Trophoblast cell (in vitro differentiated cells and primary cell): ENCODE data around the gene EMILIN2.
"Not testable (repeated sequence)": the region's sequence is repeated elsewhere in the genome, so short reads cannot be mapped to it uniquely, and the experiment has no call there.

ENCODE experiments used
- DNase-seq, 2 donors: peaks; one replicate each; pipeline ENCODE4 v3.0.0-alpha.2; 2016
- H2AFZ ChIP-seq: 2 replicates; pipeline ENCODE4 v1.6.1; 2013; ENCODE audit warnings: low read length, moderate library complexity, mild to moderate bottlenecking; ENCODE audit not compliant: insufficient read depth, poor library complexity
- H2AK5ac ChIP-seq: 2 replicates; pipeline ENCODE4 v1.6.1; 2013; ENCODE audit warnings: mild to moderate bottlenecking, low read length
- H2BK120ac ChIP-seq: 2 replicates; pipeline ENCODE4 v1.6.1; 2013; ENCODE audit warnings: low read length, mild to moderate bottlenecking, moderate library complexity; ENCODE audit not compliant: insufficient read depth, poor library complexity
- H2BK12ac ChIP-seq: 2 replicates; pipeline ENCODE4 v1.6.1; 2013; ENCODE audit warnings: mild to moderate bottlenecking, low read length, moderate library complexity
- H2BK5ac ChIP-seq: 2 replicates; pipeline ENCODE4 v1.6.1; 2013; ENCODE audit warnings: low read length, low read depth, moderate library complexity, mild to moderate bottlenecking; ENCODE audit not compliant: poor library complexity
- H3K14ac ChIP-seq: 2 replicates; pipeline ENCODE4 v1.6.1; 2013; ENCODE audit warnings: mild to moderate bottlenecking, low read length
- H3K18ac ChIP-seq: 2 replicates; pipeline ENCODE4 v1.6.1; 2013; ENCODE audit warnings: mild to moderate bottlenecking, low read length
- H3K23ac ChIP-seq: 2 replicates; pipeline ENCODE4 v1.6.1; 2013; ENCODE audit warnings: low read length
- H3K27ac ChIP-seq: 2 replicates; pipeline ENCODE4 v1.5.1; 2013; ENCODE audit warnings: low read depth, mild to moderate bottlenecking, inconsistent platforms, low read length, moderate library complexity
- H3K27me3 ChIP-seq: 2 replicates; pipeline ENCODE4 v1.6.1; 2013; ENCODE audit warnings: inconsistent platforms, mild to moderate bottlenecking, low read length, moderate library complexity; ENCODE audit not compliant: insufficient read depth
- H3K36me3 ChIP-seq, 2 experiments: 1 replicate in 1 of 2; 2 replicates in 1 of 2; pipeline ENCODE4 v1.6.1; 2013; ENCODE audit warnings: low read length in 2 of 2, mild to moderate bottlenecking in 2 of 2, moderate library complexity in 1 of 2; ENCODE audit not compliant: insufficient read depth in 2 of 2, control insufficient read depth in 1 of 2
- H3K4ac ChIP-seq: 2 replicates; pipeline ENCODE4 v1.6.1; 2013; ENCODE audit warnings: low read depth, mild to moderate bottlenecking, low read length, moderate library complexity
- H3K4me1 ChIP-seq, 2 experiments: 1 replicate in 1 of 2; 2 replicates in 1 of 2; pipeline ENCODE4 v1.6.1; 2013; ENCODE audit warnings: low read length in 2 of 2, mild to moderate bottlenecking in 2 of 2, moderate library complexity in 1 of 2; ENCODE audit not compliant: insufficient read depth in 2 of 2, control insufficient read depth in 1 of 2
- H3K4me2 ChIP-seq: 2 replicates; pipeline ENCODE4 v1.6.1; 2013; ENCODE audit warnings: inconsistent platforms, mild to moderate bottlenecking, low read length, moderate library complexity
- H3K4me3 ChIP-seq: 2 replicates; pipeline ENCODE4 v1.5.1; 2013; ENCODE audit warnings: mild to moderate bottlenecking, low read depth, low read length, inconsistent platforms
- H3K79me1 ChIP-seq: one replicate; pipeline ENCODE4 v1.6.1; 2013; ENCODE audit warnings: low read length
- H3K79me2 ChIP-seq: 2 replicates; pipeline ENCODE4 v1.6.1; 2013; ENCODE audit warnings: low read length, mild to moderate bottlenecking; ENCODE audit not compliant: control insufficient read depth, insufficient read depth, poor library complexity
- H3K9ac ChIP-seq: 2 replicates; pipeline ENCODE4 v1.6.1; 2013; ENCODE audit warnings: mild to moderate bottlenecking, low read length
- H3K9me3 ChIP-seq: 2 replicates; pipeline ENCODE4 v1.6.1; 2013; ENCODE audit warnings: low read depth, mild to moderate bottlenecking, control low read depth, inconsistent platforms, low read length; ENCODE audit not compliant: insufficient read depth
- H4K12ac ChIP-seq: 2 replicates; pipeline ENCODE4 v1.6.1; 2013; ENCODE audit warnings: low read depth, mild to moderate bottlenecking, low read length, moderate library complexity
- H4K8ac ChIP-seq: 2 replicates; pipeline ENCODE4 v1.6.1; 2013; ENCODE audit warnings: low read depth, mild to moderate bottlenecking, low read length, moderate library complexity
- H4K91ac ChIP-seq: one replicate; pipeline ENCODE4 v1.6.1; 2013; ENCODE audit warnings: low read depth, mild to moderate bottlenecking, low read length, moderate library complexity
- WGBS: extraction: QIAGEN DNeasy Blood & Tissue Kit; methylation state at CpG from one replicate; pipeline ENCODE4 v1.1.7; 2013; ENCODE audit warnings: missing lambda C conversion rate; ENCODE audit not compliant: insufficient read length, insufficient coverage; ENCODE audit errors: extremely low coverage; 5-methylcytosine and 5-hydroxymethylcytosine counted together

Gene EMILIN2

GRCh38 chr18:2808640-2809039 is 38.2 kb upstream of the EMILIN2 start:
- not testable (repeated sequence) for H3K27me3 ChIP-seq, DNase-seq, H2BK12ac ChIP-seq, H3K9me3 ChIP-seq, H3K79me1 ChIP-seq, H2BK120ac ChIP-seq, H4K91ac ChIP-seq, H3K18ac ChIP-seq, H4K12ac ChIP-seq, H2BK5ac ChIP-seq, H2AFZ ChIP-seq, H3K79me2 ChIP-seq, H3K4me2 ChIP-seq, H3K4me1 ChIP-seq, H3K4ac ChIP-seq, H3K23ac ChIP-seq, H3K4me3 ChIP-seq, H4K8ac ChIP-seq, H3K14ac ChIP-seq, H2AK5ac ChIP-seq, H3K36me3 ChIP-seq, H3K27ac ChIP-seq, H3K9ac ChIP-seq
- no CpG with 5 or more reads among the region's 2 CpGs for WGBS

DNA sequence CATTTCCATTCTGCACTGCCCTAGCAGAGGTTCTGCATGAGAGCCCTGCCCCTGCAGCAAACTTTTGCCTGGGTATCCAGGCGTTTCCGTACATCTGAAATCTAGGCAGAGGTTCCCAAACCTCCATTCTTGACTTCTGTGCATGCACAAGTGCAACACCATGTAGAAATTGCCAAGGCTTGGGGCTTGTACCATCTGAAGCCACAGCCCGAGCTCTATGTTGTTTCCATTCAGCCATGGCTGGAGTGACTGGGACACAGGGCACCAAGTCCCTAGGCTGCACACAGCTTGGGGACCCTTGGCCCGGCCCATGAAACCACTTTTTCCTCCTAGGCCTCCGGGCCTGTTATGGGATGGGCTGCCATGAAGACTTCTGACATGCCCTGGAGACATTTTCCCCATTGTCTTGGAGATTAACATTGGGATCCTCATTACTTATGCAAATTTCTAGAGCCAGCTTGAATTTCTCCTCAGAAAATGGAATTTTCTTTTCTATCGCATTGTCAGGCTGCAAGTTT is 37.1 kb upstream of the EMILIN2 start:
- not testable (repeated sequence) for DNase-seq, H3K79me1 ChIP-seq, H2BK120ac ChIP-seq, H4K8ac ChIP-seq, H3K9me3 ChIP-seq, H4K12ac ChIP-seq, H3K14ac ChIP-seq, H2AFZ ChIP-seq, H2BK5ac ChIP-seq, H3K36me3 ChIP-seq, H2BK12ac ChIP-seq, H3K79me2 ChIP-seq, H3K4me3 ChIP-seq, H4K91ac ChIP-seq, H3K23ac ChIP-seq, H3K4ac ChIP-seq, H2AK5ac ChIP-seq, H3K18ac ChIP-seq, H3K4me2 ChIP-seq, H3K27me3 ChIP-seq, H3K4me1 ChIP-seq, H3K9ac ChIP-seq, H3K27ac ChIP-seq
- no CpG with 5 or more reads among the region's 6 CpGs for WGBS

- Histone ChIP-seq H4K91ac (no peak overlapping the region), H2AK5ac (no peak overlapping the region), H3K4ac (no peak overlapping the region), H2AFZ (no peak overlapping the region), H2BK5ac (no peak overlapping the region), H3K4me2 (no peak overlapping the region), H3K4me1 (no peaks in the 10 kb centered on the region), H3K9me3 (peaks cover 6% of the 10 kb centered on the region), H3K9ac (no peak overlapping the region), H3K27ac (no peak overlapping the region), H2BK12ac (no peak overlapping the region), H3K14ac (no peak overlapping the region), H3K27me3 (no peaks in the 10 kb centered on the region), H3K4me3 (no peak overlapping the region), H2BK120ac (no peak overlapping the region), H3K79me2 (no peaks in the 10 kb centered on the region), H3K23ac (no peak overlapping the region), H3K36me3 (no peaks in the 10 kb centered on the region), H3K18ac (no peak overlapping the region), H3K79me1 (no peaks in the 10 kb centered on the region), H4K12ac (no peak overlapping the region), H4K8ac (no peak overlapping the region)
- DNase-seq = no peak
- WGBS = no CpG with 5 or more reads among the region's 1 CpG
Measured at GRCh38 chr18:2811416-2811815, 35.4 kb upstream of the EMILIN2 start.

DNA sequence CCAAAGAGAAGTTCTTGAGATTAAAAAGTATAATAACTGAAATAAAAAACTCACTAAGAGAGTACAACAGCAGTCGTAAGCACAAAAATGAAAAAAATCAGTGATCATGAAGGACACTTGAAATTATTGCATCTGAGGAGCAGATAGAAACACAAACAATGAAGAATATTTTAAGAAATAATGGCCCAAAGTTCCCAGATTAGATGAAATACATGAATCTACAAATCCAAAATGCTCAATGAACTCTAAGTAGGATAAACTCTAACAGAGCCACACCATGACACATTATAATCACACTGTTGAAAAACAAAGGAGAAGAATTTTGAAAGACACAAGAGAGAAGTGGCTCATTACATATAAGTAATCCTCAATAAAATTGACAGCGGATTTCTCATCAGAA is 31.9 kb upstream of the EMILIN2 start:
- Histone ChIP-seq H2AFZ (no peak overlapping the region), H3K79me1 (no peaks in the 10 kb centered on the region), H3K23ac (no peak overlapping the region), H3K9ac (no peak overlapping the region), H3K36me3 (no peaks in the 10 kb centered on the region), H3K18ac (no peak overlapping the region), H3K4me2 (no peak overlapping the region), H3K4ac (no peak overlapping the region), H2BK5ac (no peak overlapping the region), H4K12ac (no peak overlapping the region), H3K4me3 (no peak overlapping the region), H3K14ac (no peak overlapping the region), H3K27ac (no peak overlapping the region), H2AK5ac (no peak overlapping the region), H4K91ac (no peak overlapping the region), H3K27me3 (no peaks in the 10 kb centered on the region), H2BK12ac (no peak overlapping the region), H3K4me1 (no peaks in the 10 kb centered on the region), H3K79me2 (no peaks in the 10 kb centered on the region), H4K8ac (no peak overlapping the region), H2BK120ac (no peak overlapping the region), H3K9me3 (no peaks in the 10 kb centered on the region)
- WGBS = no CpG with 5 or more reads among the region's 2 CpGs
- DNase-seq = no peak
